HEK293 (cell line): Measurements from ENCODE around the gene PYY.

Experiments used
- HOXC10 ChIP-seq: sonication (generic); formaldehyde crosslinking; IDR thresholded peaks from 2 replicates; pipeline ENCODE4 v1.8.1; 2023; ENCODE audit warnings: mild to moderate bottlenecking, missing genetic modification reagents
- KLF16 ChIP-seq: fragments of 450-650 bp; formaldehyde crosslinking; IDR thresholded peaks from 2 replicates; pipeline ENCODE4 v1.5.1; 2017; ENCODE audit warnings: missing biosample characterization, missing genetic modification characterization
- MYNN ChIP-seq: fragments of 450-650 bp; formaldehyde crosslinking; IDR thresholded peaks from 2 replicates; pipeline ENCODE4 v1.5.1; 2016; ENCODE audit warnings: missing biosample characterization, missing genetic modification characterization, borderline replicate concordance
- OVOL3 ChIP-seq: fragments of 450-650 bp; formaldehyde crosslinking; IDR thresholded peaks from 2 replicates; pipeline ENCODE4 v1.5.1; 2016; ENCODE audit warnings: missing biosample characterization, missing genetic modification characterization
- SALL2 ChIP-seq: fragments of 450-650 bp; formaldehyde crosslinking; IDR thresholded peaks from 2 replicates; pipeline ENCODE4 v1.5.0; 2017; ENCODE audit warnings: missing biosample characterization, mild to moderate bottlenecking, missing genetic modification characterization, borderline replicate concordance
- SP7 ChIP-seq: fragments of 450-650 bp; formaldehyde crosslinking; IDR thresholded peaks from 2 replicates; pipeline ENCODE4 v1.5.1; 2016; ENCODE audit warnings: missing biosample characterization, missing genetic modification characterization
- ZBTB20 ChIP-seq: fragments of 450-650 bp; formaldehyde crosslinking; IDR thresholded peaks from 2 replicates; pipeline ENCODE4 v1.5.1; 2016; ENCODE audit warnings: missing biosample characterization, missing genetic modification characterization
- ZEB2 ChIP-seq: fragments of 450-650 bp; formaldehyde crosslinking; IDR thresholded peaks from 2 replicates; pipeline ENCODE4 v1.5.1; 2016; ENCODE audit warnings: missing biosample characterization, missing genetic modification characterization
- ZFP69B ChIP-seq: fragments of 450-650 bp; formaldehyde crosslinking; IDR thresholded peaks from 2 replicates; pipeline ENCODE4 v1.5.1; 2016; ENCODE audit warnings: missing biosample characterization, missing genetic modification characterization
- ZNF112 ChIP-seq: fragments of 450-650 bp; formaldehyde crosslinking; IDR thresholded peaks from 2 replicates; pipeline ENCODE4 v1.5.0; 2017; ENCODE audit warnings: missing biosample characterization, missing genetic modification characterization
- ZNF148 ChIP-seq: fragments of 450-650 bp; formaldehyde crosslinking; IDR thresholded peaks from 2 replicates; pipeline ENCODE4 v1.5.0; 2017; ENCODE audit warnings: missing biosample characterization, missing genetic modification characterization, borderline replicate concordance
- ZNF214 ChIP-seq: fragments of 450-650 bp; formaldehyde crosslinking; IDR thresholded peaks from 2 replicates; pipeline ENCODE4 v1.5.1; 2017; ENCODE audit warnings: missing biosample characterization, mild to moderate bottlenecking, missing genetic modification characterization, borderline replicate concordance
- ZNF248 ChIP-seq: fragments of 450-650 bp; formaldehyde crosslinking; IDR thresholded peaks from 2 replicates; pipeline ENCODE4 v1.5.1; 2017; ENCODE audit warnings: missing biosample characterization, missing genetic modification characterization
- ZNF366 ChIP-seq: fragments of 450-650 bp; formaldehyde crosslinking; conservative IDR thresholded peaks from 2 replicates; pipeline ENCODE4 v1.5.1; 2016; ENCODE audit warnings: missing biosample characterization, missing genetic modification characterization
- ZNF423 ChIP-seq: fragments of 450-650 bp; formaldehyde crosslinking; IDR thresholded peaks from 2 replicates; pipeline ENCODE4 v1.5.1; 2016; ENCODE audit warnings: missing biosample characterization, missing genetic modification characterization
- ZNF529 ChIP-seq: fragments of 450-650 bp; formaldehyde crosslinking; IDR thresholded peaks from 2 replicates; pipeline ENCODE4 v1.5.1; 2017; ENCODE audit warnings: missing genetic modification characterization, missing biosample characterization; ENCODE audit not compliant: insufficient replicate concordance
- ZNF530 ChIP-seq: fragments of 450-650 bp; formaldehyde crosslinking; IDR thresholded peaks from 2 replicates; pipeline ENCODE4 v1.5.1; 2016; ENCODE audit warnings: low read depth, missing biosample characterization, missing genetic modification characterization
- ZNF561 ChIP-seq: fragments of 450-650 bp; IDR thresholded peaks from 2 replicates; pipeline ENCODE4 v1.5.1; 2018; ENCODE audit warnings: missing biosample characterization, missing genetic modification characterization, borderline replicate concordance
- ZNF624 ChIP-seq: fragments of 450-650 bp; formaldehyde crosslinking; IDR thresholded peaks from 2 replicates; pipeline ENCODE4 v1.5.1; 2017; ENCODE audit warnings: missing biosample characterization, missing genetic modification characterization
- ZNF677 ChIP-seq: fragments of 450-650 bp; IDR thresholded peaks from 2 replicates; pipeline ENCODE4 v1.5.0; 2018; ENCODE audit warnings: missing biosample characterization, mild to moderate bottlenecking, missing genetic modification characterization, moderate library complexity
- ZNF707 ChIP-seq: fragments of 450-650 bp; formaldehyde crosslinking; IDR thresholded peaks from 2 replicates; pipeline ENCODE4 v1.5.1; 2016; ENCODE audit warnings: missing biosample characterization, missing genetic modification characterization
- ZNF777 ChIP-seq: fragments of 450-650 bp; formaldehyde crosslinking; IDR thresholded peaks from 2 replicates; pipeline ENCODE4 v1.5.1; 2017; ENCODE audit warnings: missing biosample characterization, missing genetic modification characterization, borderline replicate concordance
- ZSCAN18 ChIP-seq: fragments of 450-650 bp; formaldehyde crosslinking; IDR thresholded peaks from 2 replicates; pipeline ENCODE4 v1.5.1; 2016; ENCODE audit warnings: missing biosample characterization, missing genetic modification characterization
- TF ChIP-seq, protein P1 (sequence below): fragments of 450-650 bp; formaldehyde crosslinking; IDR thresholded peaks from 2 replicates; pipeline ENCODE4 v1.5.1; 2016; ENCODE audit warnings: missing biosample characterization, missing genetic modification characterization
- TF ChIP-seq, protein P2 (sequence below): fragments of 450-650 bp; formaldehyde crosslinking; IDR thresholded peaks from 2 replicates; pipeline ENCODE4 v1.5.1; 2016; ENCODE audit warnings: missing biosample characterization, missing genetic modification characterization
- TF ChIP-seq, protein P3 (sequence below): fragments of 450-650 bp; formaldehyde crosslinking; IDR thresholded peaks from 2 replicates; pipeline ENCODE4 v1.5.1; 2016; ENCODE audit warnings: missing biosample characterization, missing genetic modification characterization, low read depth

Gene PYY

GRCh38 chr17:43983515-43984411, 30.0 kb upstream of the PYY start (continued):
- TF ChIP-seq ZNF707 (tag by site-specific recombination) (no peak), ZNF624 (tag by site-specific recombination) (no peak), ZNF148 (no peak), HOXC10 (CRISPR knock-in tag) (no peak), SP7 (peak; percentile 22; the same call in 1 of the 2 replicates), ZNF561 (tag by site-specific recombination) (no peak), ZNF677 (tag by site-specific recombination) (no peak), ZNF777 (tag by site-specific recombination) (peak; percentile 57; the same call in 1 of the 2 replicates), ZNF366 (tag by site-specific recombination) (no peak; the same call in 1 of the 2 replicates), ZNF112 (tag by site-specific recombination) (no peak), ZBTB20 (tag by site-specific recombination) (peak; percentile 58; the same call in 1 of the 2 replicates), KLF16 (peak; percentile 44; the same call in 1 of the 2 replicates), ZNF214 (no peak), SALL2 (tag by site-specific recombination) (no peak), ZEB2 (tag by site-specific recombination) (peak; percentile 81), OVOL3 (no peak), ZFP69B (0 out of 2 replicates have a peak, but pooled peaks have one; percentile 42), ZSCAN18 (no peak), MYNN (tag by site-specific recombination) (no peak), ZNF530 (tag by site-specific recombination) (no peak), ZNF423 (tag by site-specific recombination) (no peak; the same call in 1 of the 2 replicates), ZNF248 (tag by site-specific recombination) (no peak), ZNF529 (tag by site-specific recombination) (no peak)
- TF ChIP-seq, protein P1, sequence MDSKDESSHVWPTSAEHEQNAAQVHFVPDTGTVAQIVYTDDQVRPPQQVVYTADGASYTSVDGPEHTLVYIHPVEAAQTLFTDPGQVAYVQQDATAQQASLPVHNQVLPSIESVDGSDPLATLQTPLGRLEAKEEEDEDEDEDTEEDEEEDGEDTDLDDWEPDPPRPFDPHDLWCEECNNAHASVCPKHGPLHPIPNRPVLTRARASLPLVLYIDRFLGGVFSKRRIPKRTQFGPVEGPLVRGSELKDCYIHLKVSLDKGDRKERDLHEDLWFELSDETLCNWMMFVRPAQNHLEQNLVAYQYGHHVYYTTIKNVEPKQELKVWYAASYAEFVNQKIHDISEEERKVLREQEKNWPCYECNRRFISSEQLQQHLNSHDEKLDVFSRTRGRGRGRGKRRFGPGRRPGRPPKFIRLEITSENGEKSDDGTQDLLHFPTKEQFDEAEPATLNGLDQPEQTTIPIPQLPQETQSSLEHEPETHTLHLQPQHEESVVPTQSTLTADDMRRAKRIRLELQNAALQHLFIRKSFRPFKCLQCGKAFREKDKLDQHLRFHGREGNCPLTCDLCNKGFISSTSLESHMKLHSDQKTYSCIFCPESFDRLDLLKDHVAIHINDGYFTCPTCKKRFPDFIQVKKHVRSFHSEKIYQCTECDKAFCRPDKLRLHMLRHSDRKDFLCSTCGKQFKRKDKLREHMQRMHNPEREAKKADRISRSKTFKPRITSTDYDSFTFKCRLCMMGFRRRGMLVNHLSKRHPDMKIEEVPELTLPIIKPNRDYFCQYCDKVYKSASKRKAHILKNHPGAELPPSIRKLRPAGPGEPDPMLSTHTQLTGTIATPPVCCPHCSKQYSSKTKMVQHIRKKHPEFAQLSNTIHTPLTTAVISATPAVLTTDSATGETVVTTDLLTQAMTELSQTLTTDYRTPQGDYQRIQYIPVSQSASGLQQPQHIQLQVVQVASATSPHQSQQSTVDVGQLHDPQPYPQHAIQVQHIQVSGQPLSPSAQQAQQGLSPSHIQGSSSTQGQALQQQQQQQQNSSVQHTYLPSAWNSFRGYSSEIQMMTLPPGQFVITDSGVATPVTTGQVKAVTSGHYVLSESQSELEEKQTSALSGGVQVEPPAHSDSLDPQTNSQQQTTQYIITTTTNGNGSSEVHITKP (tag by site-specific recombination) = no peak
- TF ChIP-seq, protein P2, sequence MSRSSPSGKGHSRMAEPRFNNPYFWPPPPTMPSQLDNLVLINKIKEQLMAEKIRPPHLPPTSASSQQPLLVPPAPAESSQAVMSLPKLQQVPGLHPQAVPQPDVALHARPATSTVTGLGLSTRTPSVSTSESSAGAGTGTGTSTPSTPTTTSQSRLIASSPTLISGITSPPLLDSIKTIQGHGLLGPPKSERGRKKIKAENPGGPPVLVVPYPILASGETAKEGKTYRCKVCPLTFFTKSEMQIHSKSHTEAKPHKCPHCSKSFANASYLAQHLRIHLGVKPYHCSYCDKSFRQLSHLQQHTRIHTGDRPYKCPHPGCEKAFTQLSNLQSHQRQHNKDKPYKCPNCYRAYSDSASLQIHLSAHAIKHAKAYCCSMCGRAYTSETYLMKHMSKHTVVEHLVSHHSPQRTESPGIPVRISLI (tag by site-specific recombination) = no peak
- TF ChIP-seq, protein P3, sequence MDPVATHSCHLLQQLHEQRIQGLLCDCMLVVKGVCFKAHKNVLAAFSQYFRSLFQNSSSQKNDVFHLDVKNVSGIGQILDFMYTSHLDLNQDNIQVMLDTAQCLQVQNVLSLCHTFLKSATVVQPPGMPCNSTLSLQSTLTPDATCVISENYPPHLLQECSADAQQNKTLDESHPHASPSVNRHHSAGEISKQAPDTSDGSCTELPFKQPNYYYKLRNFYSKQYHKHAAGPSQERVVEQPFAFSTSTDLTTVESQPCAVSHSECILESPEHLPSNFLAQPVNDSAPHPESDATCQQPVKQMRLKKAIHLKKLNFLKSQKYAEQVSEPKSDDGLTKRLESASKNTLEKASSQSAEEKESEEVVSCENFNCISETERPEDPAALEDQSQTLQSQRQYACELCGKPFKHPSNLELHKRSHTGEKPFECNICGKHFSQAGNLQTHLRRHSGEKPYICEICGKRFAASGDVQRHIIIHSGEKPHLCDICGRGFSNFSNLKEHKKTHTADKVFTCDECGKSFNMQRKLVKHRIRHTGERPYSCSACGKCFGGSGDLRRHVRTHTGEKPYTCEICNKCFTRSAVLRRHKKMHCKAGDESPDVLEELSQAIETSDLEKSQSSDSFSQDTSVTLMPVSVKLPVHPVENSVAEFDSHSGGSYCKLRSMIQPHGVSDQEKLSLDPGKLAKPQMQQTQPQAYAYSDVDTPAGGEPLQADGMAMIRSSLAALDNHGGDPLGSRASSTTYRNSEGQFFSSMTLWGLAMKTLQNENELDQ (tag by site-specific recombination) = no peak
